ENCODE results near the gene JARID2. TPM values are rescaled to one million over a fixed set of nuclear protein-coding genes. Genes with fewer than 3 reads are reported as not detected.
A peak's percentile ranks its signal among the peaks of the same experiment; 100 is the strongest.

The JARID2 gene
- total and polyA plus RNA-seq, 9 of the 15 experiments (the other 6 are each of a cell fraction or from before 2014, with no cell fraction given): 5.0 to 29.0 (median 15.6) TPM

DNA sequence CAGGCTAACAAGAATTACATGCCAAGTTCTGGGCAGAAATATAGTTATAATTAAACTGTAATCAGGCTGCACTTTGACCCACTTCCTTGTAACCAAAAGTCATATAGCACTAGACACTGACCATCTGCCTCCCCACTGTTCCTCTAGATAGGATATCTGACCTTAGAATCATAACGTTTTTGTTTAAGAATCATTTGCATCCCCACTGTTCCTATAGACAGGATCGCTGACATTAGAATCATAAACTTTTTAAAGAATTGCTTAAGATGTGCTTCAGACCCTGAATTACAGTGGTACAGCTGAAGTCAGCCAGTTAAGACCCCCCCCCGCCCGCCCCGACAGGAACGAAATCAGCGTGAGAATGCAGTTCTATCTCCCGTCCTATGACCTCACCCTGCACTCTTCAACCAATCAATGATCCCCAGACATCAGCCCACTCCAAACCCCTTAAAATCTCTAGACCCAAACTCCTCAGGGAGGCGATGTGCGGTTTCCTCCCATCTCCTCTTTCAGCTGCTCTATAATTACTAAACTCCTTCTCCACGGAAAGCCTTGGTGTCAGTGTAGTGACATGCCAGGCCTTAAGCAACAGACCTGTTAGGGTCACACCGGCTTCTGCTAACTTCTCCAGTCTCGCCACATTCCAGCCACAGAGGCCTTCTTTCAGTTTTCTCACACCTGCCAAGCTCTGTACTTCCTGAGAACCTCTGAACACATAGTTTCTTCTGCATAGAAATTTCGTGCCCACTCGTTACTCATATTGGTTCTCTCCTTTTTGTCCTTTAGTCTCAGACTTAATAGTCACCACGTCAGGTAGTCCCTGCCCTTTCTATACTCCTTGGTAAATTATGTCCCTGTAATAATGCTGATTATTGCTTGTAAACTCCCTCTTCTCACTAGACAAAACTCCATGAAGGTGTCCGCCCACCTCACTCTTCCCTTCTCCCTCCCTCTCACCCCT, 323.4 kb downstream of the JARID2 start (continued):
- TF ChIP-seq, protein P1, sequence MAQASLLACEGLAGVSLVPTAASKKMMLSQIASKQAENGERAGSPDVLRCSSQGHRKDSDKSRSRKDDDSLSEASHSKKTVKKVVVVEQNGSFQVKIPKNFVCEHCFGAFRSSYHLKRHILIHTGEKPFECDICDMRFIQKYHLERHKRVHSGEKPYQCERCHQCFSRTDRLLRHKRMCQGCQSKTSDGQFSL (CRISPR knock-in tag; IDR thresholded peaks at IDR 0.05): 0 out of 2 replicates have a peak, but pooled peaks have one; percentile 20
- TF ChIP-seq, protein P1 (tag; IDR thresholded peaks at IDR 0.05): peak in 1 of 2 experiments; percentile 53; a peak in 1 of 4 replicates
- TF ChIP-seq, protein P2, sequence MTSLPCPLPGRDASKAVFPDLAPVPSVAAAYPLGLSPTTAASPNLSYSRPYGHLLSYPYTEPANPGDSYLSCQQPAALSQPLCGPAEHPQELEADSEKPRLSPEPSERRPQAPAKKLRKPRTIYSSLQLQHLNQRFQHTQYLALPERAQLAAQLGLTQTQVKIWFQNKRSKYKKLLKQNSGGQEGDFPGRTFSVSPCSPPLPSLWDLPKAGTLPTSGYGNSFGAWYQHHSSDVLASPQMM (CRISPR knock-in tag; IDR thresholded peaks at IDR 0.05): no peak
- TF ChIP-seq ZBED1 (IDR thresholded peaks at IDR 0.05) (no peak; the same call in 1 of the 2 replicates), ZKSCAN1 (IDR thresholded peaks at IDR 0.05; ENCODE audit: low read depth, low read length) (no peak), NR2F6 (CRISPR knock-in tag; IDR thresholded peaks at IDR 0.05) (no peak), POLR2AphosphoS5 (IDR thresholded peaks at IDR 0.05; ENCODE audit: control insufficient read depth, insufficient read depth, low read depth, low read length) (no peak), HDAC3 (IDR thresholded peaks at IDR 0.05; ENCODE audit: borderline replicate concordance, partially characterized antibody) (peak; percentile 61), DNMT1 (IDR thresholded peaks at IDR 0.05) (peak; percentile 58; the same call in 1 of the 2 replicates), NELFE (IDR thresholded peaks at IDR 0.05; ENCODE audit: insufficient read depth, insufficient read length) (no peak), ARHGAP35 (IDR thresholded peaks at IDR 0.05; ENCODE audit: partially characterized antibody) (no peak), NFIC (IDR thresholded peaks at IDR 0.05) (no peak), DMBX1 (CRISPR knock-in tag; IDR thresholded peaks at IDR 0.05; ENCODE audit: borderline replicate concordance) (peak; percentile 72), ZNF766 (CRISPR knock-in tag; conservative IDR thresholded peaks at IDR 0.05) (peak; percentile 75), LARP7 (IDR thresholded peaks at IDR 0.05) (peak; percentile 33; the same call in 1 of the 2 replicates)
- TF ChIP-seq, protein P3, sequence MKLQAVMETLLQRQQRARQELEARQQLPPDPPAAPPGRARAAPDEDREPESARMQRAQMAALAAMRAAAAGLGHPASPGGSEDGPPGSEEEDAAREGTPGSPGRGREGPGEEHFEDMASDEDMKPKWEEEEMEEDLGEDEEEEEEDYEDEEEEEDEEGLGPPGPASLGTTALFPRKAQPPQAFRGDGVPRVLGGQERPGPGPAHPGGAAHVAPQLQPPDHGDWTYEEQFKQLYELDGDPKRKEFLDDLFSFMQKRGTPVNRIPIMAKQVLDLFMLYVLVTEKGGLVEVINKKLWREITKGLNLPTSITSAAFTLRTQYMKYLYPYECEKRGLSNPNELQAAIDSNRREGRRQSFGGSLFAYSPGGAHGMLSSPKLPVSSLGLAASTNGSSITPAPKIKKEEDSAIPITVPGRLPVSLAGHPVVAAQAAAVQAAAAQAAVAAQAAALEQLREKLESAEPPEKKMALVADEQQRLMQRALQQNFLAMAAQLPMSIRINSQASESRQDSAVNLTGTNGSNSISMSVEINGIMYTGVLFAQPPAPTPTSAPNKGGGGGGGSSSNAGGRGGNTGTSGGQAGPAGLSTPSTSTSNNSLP (IDR thresholded peaks at IDR 0.05; ENCODE audit: borderline replicate concordance, low read depth, low read length): peak; percentile 24; the same call in 1 of the 2 replicates
- TF ChIP-seq, protein P4, sequence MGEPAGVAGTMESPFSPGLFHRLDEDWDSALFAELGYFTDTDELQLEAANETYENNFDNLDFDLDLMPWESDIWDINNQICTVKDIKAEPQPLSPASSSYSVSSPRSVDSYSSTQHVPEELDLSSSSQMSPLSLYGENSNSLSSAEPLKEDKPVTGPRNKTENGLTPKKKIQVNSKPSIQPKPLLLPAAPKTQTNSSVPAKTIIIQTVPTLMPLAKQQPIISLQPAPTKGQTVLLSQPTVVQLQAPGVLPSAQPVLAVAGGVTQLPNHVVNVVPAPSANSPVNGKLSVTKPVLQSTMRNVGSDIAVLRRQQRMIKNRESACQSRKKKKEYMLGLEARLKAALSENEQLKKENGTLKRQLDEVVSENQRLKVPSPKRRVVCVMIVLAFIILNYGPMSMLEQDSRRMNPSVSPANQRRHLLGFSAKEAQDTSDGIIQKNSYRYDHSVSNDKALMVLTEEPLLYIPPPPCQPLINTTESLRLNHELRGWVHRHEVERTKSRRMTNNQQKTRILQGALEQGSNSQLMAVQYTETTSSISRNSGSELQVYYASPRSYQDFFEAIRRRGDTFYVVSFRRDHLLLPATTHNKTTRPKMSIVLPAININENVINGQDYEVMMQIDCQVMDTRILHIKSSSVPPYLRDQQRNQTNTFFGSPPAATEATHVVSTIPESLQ (CRISPR knock-in tag; IDR thresholded peaks at IDR 0.05): peak; percentile 67; the same call in 1 of the 2 replicates
- TF ChIP-seq, protein P5, sequence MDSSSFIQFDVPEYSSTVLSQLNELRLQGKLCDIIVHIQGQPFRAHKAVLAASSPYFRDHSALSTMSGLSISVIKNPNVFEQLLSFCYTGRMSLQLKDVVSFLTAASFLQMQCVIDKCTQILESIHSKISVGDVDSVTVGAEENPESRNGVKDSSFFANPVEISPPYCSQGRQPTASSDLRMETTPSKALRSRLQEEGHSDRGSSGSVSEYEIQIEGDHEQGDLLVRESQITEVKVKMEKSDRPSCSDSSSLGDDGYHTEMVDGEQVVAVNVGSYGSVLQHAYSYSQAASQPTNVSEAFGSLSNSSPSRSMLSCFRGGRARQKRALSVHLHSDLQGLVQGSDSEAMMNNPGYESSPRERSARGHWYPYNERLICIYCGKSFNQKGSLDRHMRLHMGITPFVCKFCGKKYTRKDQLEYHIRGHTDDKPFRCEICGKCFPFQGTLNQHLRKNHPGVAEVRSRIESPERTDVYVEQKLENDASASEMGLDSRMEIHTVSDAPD (CRISPR knock-in tag; IDR thresholded peaks at IDR 0.05): no peak
- TF ChIP-seq, protein P6, sequence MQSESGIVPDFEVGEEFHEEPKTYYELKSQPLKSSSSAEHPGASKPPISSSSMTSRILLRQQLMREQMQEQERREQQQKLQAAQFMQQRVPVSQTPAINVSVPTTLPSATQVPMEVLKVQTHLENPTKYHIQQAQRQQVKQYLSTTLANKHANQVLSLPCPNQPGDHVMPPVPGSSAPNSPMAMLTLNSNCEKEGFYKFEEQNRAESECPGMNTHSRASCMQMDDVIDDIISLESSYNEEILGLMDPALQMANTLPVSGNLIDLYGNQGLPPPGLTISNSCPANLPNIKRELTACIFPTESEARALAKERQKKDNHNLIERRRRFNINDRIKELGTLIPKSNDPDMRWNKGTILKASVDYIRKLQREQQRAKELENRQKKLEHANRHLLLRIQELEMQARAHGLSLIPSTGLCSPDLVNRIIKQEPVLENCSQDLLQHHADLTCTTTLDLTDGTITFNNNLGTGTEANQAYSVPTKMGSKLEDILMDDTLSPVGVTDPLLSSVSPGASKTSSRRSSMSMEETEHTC (IDR thresholded peaks at IDR 0.05): no peak

All from K562 (cell line).